NCI-H2227 treated with DMSO at 0.1 percent for 48 hours (cell line): Measurements from ENCODE around the gene RABEP1.

Experiments
- DNase-seq: peaks from one replicate; lab custom pipeline; 2025; lab: John Stamatoyannopoulos, UW

RABEP1 gene

DNA sequence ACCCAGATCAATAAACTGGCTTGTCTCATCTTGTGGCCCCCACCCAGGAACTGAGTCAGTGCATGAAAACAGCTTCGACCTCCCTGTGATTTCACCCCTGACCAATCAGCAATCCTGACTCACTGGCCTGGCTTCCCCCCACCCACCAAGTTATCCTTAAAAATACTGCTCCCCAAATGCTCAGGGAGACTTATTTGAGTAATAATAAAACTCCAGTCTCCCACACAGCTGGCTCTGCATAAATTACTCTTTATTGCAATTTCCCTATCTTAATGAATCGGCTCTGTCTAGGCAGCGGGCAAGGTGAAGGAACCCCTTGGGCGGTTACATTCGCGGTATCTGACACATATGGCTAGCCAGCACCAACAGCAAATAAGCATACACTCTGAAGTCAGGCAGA, 9.8 kb upstream of the RABEP1 start:
- DNase-seq = no peak

DNA sequence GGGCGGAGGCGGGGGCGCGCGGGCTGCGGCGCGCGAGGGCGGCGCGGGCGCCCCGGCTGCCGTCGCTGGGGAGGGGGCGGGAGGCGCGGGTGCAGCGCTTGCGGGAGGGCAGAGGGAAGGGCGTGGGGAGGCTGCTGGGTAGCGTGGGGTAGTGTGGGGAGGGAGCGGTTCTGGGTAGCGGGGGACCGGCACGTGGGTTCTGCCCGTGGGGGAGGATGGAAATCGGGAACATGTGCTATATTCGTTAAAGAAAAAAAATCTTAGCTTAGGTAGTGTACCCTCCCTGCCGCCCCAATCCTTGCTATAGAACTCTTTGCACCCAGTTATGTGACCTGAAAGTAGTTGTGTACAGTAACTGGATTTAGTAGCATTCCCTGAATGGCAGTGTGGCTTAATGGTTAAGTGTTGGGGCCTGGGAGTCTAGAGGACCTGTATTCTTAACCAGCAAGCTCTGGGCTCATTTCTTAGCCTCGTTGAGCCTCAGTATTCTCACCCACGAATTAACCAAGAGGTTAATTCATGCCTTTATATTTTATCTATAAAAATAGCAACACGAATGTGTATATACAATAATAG, 646 bp downstream of the RABEP1 start:
- no peak for DNase-seq

DNA sequence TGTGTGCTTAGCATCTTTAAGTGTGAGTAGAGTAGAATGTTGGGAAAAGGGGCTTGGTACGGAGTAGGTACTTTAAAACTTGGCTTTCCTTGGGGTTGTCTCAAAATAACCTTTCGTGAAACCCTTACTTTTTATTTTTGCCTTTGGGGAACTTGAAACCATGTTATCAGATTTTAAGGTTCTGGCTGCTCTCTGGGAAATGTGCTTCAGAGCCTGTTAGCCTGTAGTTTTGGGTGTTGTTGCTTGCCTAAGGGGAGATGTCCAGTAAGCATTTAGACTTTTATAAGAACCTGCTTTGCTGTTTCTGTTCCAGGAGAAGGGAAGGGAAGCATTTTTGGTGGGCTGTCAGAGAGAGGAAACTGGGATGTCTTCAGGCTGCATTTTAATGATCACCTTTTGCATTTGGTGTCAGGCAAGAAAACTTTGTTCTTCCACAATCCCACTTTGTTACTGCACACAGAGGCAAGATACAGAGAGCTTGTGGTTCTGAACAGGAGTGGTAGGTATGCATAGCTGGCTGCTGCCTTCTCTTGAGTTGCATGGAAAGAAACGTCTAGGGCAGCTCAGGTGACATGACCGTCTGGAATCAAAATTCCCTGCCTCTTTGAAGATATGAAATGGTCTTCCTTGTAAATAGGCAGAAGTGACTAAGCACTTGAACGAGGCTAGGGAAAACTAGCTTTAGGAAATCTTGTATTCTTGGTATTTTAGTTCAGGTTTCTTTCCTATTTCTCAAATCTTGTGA, 1.7 kb downstream of the RABEP1 start:
- DNase-seq = no peak

DNA sequence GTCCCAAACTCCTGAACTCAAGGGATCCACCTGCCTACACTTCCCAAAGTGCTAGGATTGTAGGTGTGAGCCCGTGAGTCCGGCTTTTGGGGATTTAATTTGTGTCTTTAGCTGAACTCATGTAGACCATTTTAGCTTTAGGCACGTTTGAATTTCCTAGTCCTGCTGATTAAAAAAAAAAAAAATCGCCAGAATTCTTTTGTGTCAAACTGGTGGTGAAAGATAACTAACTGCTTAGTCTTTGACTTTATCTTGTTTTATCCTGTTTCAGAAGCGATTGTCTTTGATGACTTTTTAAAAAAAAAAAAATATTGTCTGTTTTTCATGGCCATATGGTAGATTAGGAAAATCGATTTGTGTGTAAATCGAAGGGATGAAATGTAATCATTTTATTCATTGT, 2.6 kb downstream of the RABEP1 start:
- DNase-seq = no peak

DNA sequence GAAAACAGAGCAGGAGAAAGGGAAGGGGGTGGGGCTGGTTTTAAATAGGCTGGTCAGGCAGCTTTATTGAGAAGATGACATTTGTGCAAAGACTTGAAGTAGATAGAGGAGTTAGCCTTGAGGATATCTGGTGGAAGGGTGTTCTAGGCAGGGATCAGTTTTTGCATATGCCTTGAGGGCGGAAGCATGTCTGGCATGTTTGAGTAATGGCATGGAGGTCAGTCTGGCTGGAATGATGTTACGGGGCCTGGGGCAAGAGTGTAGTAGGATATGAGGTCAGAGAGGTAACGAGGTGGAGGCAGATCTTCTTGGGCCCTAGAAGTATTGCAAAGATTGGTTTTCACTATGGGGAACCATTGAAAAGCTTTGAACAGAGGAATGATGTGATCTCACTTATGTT, 4.8 kb downstream of the RABEP1 start:
- no peak for DNase-seq

DNA sequence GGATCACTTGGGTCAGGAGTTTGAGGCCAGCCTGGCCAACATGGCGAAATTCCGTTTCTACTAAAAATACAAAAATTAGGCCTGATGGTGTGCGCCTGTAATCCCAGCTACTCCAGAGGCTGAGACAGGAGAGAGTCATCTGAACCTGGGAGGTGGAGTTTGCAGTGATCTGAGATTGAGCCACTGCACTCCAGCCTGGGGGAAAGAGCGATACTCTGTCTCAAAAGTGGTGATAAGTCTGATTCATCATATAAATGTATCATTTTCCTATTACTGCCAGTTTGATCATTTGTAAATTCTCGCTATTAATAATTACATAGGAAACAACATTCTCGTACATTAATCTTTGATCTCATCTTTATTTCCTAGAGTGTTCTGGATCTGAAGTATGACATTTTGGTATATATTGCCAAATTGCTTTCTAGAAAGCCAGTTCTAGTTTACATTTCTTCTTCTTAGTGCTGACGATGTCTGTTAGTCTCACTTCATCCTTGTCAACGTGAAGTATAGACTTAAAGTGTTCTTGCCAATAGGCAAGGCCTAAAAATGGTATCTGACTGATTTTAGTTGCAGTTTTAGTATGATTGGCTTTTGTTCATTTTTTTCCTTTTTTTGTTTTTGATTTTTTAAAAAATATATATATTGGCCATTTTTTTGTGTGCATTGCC, 9.7 kb downstream of the RABEP1 start:
- DNase-seq = no peak

DNA sequence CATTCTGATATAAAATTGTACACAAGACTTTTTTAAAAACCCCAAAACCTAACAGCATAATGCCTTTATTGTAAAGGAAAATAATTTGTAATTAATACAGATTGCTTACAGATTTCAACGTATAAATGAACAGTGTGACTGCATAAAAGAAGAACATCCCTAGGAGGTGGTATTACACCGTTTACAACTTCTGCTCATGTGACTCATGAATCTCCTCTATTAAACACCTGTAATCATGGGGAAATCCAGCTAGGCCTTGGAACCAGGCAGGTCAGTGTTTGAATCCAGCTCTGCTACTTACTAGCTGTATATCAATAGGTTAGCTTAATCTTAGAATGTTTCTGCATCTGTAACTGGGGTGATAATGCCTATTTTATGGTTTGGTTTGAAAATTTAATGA, 15.2 kb downstream of the RABEP1 start:
- no peak for DNase-seq

DNA sequence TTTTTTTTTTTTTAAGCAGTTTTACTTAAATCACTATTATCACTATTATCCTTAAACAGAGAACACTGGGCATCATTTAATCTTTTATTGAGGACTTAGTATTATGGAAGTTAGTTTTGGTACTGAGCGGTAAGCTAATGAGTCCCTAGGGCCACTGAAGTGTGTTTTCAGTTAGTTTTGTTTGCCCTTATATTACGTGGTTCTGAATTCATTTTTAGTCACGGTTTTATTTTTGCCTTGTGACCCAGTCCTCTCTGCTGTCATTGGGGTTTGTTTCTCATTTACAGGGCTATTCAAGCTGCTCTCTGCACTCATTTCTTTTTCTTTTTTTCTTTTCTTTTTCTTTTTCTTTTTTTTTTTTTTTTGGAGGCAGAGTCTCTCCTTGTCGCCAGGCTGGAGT, 17.3 kb downstream of the RABEP1 start:
- no peak for DNase-seq

DNA sequence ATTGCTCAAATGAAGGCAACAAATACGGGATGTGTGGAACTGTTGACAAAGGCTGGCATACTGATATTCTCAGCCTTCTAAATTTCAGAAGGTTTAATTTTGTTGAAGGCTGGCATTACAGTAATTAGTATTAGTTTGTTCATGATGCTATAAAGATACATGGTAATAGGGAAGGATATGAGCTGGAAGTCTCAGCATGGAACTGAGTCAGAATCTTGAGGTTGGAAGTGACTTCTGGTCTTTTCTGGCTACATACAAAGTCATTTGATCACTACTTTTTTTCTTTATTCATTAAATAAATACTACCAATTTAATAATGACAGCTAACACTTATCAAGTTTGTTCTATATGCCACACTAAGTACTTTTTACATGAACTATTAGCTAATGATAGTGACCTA, 22.6 kb downstream of the RABEP1 start:
- DNase-seq = no peak

DNA sequence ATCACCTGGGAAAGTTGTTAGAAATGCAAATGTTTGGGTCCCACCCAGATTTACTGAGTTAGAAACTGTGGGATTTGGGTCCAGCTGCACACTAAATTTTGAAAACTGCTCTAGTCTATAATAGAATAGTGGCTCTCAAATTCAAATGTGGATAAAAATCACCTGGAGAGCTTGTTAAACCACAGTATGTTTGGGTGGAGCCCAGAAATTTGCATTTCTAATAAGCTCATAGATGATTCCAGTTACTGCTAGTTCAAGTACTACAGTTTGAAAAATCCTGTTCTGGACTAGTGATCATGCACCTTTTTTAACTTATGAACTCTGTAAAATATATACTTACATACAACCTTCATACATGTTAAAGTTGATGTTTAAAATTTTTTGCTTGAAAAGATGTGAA, 27.8 kb downstream of the RABEP1 start:
- DNase-seq = no peak

DNA sequence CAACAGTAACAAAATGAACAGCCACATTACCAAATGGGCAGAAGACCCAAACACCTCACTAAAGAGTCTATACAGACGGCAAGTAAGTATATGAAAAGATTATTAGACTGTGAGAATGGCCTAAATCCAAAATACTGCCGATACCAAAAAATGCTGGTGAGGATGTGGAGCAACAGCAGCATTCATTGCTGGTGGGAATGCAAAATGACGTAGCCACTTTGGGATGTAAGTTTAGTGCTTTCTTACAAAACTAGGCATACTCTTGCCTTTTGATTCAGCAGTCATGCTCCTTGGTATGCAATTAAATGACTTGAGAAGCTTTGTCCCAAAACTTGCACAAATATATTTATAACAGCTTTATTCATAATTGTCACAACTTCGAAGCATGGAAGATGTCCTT, 43.8 kb downstream of the RABEP1 start:
- no peak for DNase-seq

DNA sequence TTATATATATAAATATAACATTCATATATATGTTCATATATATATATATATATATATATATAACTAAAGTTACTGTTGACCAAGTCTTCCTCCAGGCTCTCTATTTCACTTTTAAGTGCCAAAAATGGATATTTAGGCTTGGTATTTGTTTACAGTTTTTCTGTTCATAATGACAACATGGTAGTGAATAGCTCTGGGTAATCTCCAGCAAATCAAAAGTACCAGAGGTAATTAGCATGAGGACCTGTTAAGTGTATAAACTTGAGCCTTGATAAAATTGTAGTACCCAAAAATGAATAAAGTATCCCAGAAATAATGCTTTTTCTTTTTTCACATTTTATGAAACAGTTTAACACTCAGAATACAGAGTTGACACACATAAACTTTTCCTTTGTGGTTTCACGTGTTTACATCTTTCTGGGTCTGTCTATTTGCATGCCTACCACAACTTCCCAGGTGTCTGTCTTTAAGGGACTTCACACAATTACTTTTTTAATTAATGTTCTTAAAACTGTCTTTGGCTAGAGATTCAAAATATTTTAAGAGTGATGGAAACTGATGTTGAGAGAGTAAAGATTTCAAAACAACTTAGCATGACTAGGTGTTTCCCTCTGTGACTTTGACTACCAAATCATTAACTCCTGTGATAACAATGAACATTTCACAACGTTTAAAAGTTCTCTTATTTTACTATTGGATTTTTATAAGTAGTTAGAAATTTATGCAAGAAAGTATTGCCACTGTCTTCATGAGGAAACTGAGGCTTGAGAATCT, 47.9 kb downstream of the RABEP1 start:
- no peak for DNase-seq

DNA sequence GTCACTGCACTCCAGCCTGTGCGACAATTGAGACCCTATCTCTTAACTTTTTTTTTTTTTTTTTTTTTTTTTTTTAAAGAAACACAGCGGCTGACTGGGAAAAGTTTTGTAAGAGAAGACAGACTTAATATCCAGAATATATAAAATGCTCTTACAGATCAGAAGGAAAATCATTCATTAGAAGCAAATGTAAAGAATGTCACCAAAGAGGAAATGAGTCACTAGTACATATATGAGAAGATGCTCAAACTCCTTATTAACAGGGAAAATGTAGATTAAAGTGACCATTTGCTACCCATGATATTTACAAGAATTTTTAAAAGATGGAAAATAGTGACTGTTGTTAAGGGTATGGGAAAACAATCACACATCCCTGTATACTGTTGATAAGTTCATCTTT, 48.9 kb downstream of the RABEP1 start:
- DNase-seq = no peak

DNA sequence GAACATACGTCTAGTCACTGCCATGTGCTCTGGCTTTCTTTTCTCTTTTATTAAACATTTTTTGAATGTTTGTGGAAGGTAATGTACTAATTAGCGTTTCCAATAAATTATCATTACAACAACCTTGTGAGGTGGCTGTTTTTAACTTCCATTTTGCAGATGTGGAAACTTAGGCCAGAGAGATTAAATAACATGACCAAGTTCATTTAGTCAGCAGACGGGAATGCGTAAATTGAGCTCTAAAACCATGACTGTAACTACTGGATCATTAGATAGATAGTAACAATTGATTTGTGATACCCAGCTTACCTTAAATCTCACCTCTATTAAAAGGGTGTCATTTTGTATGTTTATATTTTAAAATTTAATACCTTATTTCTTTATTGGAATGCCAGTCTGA, 49.4 kb downstream of the RABEP1 start:
- no peak for DNase-seq

DNA sequence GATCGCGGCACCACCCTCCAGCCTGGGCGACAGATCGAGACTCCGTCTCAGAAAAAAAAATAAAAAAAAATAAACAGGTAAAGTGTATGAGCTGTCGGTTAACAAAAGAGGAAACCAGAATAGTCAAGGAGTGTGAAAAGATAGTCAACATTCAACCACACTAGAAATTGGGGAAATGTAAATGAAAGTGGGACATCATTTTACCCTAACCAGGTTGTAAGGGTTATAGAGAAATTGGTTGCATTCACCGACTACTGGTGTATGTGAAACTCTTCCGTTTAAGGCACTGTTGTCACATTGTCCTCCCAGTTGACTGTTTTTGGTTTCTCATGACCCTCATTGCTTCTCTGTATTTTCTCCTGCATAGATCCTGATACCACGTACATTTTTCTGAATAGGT, 62.8 kb downstream of the RABEP1 start:
- DNase-seq = no peak

DNA sequence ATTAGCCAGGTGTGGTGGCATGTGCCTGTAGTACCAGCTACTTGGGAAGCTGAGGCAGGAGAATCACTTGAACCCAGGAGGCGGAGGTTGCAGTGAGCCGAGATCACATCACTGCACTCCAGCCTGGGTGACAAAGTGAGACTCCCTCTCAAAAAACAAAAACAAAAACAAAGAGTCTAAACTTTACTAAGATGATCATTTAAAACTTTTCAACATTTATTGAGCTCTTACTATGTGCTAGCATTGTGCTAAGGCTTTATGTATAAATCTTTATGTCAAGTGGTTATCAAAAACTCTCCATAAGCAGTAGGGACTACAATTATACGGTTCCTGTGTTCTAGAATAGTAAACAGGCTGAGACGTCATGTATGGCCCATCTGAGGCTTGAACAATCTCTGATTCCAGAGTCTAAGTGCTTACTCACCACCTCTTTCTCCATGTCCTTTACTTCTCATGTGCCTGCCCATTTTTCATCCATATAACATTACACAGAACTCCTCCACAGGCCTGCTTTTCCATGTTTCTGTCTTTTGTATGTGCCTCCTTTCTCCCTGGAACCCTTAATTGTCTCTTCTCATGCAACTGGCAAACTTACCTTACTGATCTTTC, 70.7 kb downstream of the RABEP1 start:
- no peak for DNase-seq

DNA sequence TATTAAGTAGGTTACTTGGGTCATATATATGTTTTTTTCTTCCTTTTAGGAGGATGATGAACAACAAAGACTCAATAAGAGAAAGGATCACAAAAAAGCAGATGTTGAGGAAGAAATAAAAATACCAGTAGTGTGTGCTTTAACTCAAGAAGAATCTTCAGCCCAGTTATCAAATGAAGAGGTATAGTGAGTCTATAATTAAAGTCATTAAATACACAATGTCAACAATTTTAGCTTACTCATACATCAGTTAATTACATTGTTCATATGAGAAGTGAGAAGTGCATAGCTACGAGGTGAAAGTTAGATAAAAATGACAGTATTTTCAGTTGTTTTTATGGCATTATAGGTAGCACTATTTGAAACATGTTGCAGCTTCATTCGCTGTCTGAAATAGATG, 72.2 kb downstream of the RABEP1 start:
- no peak for DNase-seq

DNA sequence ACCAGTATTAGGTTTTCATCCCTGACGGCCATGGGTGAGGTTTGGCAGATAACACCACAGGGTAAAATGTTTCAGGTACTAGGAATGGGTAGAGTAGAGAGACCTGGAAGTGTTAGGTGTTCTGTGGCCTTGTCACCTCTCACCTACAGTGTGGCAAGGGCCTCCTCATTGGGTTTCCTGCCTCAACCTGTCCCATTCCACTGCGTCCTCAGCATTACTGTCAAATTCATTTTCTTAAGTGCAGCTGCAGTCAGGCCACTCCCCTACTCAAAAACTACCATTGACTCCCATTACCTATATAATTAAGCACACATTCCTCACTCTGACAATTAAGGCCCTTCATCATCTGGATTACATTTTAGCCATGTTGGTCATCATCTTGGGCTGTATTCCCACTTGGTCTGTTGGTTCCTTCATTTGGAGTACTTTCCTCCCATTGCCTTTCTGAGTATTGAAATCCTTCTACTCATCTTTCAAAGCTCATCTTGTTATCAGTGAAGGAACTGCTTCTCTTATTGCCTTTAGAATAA, 72.9 kb downstream of the RABEP1 start:
- DNase-seq = no peak

DNA sequence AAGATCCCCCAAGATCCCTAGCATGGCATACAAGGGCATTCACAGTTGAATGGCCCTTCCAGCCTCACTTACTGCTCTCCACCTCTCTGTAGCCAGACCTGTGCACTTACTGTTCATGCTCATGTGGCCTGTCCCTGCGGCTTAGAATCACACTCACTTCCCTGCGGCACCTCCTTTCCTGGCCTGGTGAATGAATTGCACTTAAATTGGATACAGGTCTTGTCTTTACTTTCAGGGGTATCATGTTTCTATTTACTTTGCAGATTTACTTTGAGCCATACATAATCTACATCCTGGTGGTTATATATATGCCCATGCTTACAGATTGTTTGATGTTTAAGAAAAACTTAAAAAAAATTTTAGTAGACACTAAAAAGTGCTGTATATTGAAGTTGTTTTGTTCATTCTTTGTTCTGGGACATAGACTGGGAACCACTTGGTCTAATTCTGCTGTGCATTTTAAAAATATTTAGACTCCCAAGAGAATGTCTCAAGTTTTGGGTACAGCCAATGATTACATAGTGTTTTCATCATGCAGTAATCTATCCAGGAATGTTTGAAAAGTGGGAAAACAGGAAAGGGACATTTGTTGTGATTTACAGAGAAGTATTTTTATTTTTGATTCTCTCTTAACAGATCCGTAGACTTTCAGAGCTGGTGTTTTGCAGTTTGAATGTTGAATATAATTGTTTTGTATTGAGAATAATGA, 73.5 kb downstream of the RABEP1 start:
- no peak for DNase-seq

DNA sequence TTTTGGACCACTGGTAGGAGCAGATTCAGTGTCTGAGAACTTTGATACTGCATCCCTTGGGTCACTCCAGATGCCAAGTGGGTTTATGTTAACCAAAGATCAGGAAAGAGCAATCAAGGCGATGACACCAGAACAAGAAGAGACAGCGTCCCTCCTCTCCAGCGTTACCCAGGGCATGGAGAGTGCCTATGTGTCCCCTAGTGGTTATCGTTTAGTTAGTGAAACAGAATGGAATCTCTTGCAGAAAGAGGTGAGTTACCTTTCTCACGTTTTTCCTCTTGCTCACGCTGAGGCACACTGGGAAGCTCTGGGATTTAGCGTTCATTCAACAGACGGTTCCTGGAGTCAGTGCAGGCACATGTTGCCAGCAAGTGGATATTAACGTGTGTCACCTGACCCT, 79.3 kb downstream of the RABEP1 start:
- DNase-seq = no peak

DNA sequence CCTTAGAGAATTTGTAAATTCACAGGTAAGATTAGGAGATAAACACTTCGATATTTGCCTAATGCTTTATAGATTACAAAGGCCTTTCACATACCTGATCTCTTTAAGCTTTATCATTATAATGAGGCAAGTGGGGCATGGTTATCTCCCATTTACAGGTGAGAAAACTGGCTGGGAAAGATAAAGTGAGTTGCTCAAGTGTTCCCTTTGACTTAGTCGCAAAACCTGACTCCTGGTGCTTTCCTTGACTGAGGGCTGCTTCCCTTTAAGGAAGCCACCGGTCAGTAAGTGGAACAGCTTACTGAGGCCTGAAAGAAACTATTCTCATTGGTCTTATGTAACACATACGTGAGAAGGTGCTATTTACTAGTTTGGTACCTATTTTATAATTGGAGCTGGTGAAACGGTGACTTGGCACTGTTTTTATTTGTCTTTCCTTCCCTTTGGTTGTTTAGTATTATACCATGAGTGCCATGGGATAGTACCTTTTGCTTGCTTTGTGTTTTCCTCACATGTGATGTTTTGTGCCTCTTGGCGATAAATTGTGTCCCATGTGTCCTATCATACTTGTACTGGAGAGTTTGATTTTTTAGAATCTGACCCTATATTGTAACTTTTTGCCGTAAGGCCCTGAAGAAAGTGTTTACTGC, 80.2 kb downstream of the RABEP1 start:
- DNase-seq = no peak
